ENCODE measurements around the gene STAC2. TPM values are rescaled to one million over a fixed set of nuclear protein-coding genes. Genes with fewer than 3 reads are reported as not detected.

The STAC2 gene
- total RNA-seq, 4 donors from 2014 or later = 0.27 to 0.66 TPM; not detected in 2

DNA sequence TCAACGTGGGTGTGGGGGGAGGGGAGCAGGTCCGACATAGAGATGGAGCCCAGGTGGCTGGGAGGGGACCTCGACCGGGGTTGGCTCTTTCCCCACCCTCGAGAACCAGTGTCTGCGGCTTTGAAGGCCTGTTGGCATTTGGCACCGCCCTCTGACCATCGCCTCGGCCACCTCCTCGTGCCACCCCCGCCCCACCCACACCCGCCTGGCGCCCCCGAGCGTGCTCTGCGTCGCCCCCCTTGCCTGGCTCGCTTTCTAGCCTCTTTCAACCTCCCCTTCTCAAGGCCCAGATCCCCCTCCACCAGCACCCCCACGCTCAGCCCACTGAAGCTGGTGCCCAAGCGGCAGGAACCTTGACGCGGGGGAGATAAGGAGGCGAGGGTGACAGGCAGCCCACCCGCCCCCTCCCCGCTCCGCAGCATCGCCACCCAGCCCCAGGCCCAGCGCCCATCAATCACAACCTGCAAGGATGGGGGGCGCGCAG, 28.9 kb downstream of the STAC2 start:
- no peak for TF ChIP-seq POLR2A (IDR thresholded peaks at IDR 0.05)
- TF ChIP-seq, protein P1, sequence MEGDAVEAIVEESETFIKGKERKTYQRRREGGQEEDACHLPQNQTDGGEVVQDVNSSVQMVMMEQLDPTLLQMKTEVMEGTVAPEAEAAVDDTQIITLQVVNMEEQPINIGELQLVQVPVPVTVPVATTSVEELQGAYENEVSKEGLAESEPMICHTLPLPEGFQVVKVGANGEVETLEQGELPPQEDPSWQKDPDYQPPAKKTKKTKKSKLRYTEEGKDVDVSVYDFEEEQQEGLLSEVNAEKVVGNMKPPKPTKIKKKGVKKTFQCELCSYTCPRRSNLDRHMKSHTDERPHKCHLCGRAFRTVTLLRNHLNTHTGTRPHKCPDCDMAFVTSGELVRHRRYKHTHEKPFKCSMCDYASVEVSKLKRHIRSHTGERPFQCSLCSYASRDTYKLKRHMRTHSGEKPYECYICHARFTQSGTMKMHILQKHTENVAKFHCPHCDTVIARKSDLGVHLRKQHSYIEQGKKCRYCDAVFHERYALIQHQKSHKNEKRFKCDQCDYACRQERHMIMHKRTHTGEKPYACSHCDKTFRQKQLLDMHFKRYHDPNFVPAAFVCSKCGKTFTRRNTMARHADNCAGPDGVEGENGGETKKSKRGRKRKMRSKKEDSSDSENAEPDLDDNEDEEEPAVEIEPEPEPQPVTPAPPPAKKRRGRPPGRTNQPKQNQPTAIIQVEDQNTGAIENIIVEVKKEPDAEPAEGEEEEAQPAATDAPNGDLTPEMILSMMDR (IDR thresholded peaks at IDR 0.05) = no peak
- peaks cover 0 to 27% (median 20%) of the 10 kb centered on the region in 4 donors for H3K4me1 ChIP-seq

DNA sequence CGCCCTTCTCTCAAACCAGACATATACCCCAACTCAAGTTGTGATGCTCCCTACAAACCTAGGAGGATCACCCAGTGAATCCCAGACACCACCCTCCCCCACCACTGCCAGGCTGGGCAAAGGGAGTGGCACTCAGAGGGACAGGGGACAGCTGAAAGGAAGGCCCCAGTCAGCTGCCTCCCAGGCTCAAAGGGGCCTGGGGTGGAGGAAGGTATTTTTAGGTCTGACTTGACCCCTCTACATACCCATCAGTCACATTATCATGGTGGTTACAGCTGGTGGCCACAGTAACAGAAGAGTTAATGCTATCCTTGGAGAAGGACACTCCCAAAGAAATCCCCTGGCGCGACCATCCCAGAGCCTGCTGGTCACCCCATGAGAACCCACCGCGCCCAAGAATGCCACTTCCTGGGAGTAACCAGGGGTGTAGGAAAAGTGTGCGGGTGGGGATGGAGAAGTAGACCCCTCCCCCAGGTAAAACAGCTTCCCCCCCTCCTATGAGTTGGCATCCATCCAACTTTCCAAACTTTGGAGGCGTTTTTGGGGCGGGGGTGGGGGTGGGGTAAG, 29.4 kb downstream of the STAC2 start:
- H3K27me3 ChIP-seq = no peaks in the 10 kb centered on the region
- peaks cover 0 to 2% (median 0%) of the 10 kb centered on the region in 3 donors for H3K36me3 ChIP-seq
- peak in 1 of 3 donors; percentile 22 for DNase-seq
- H3K4me3 ChIP-seq = peak overlapping the region; percentile 62 to 72 (median 68)
- no peaks in the 10 kb centered on the region for H3K9me3 ChIP-seq
- peak overlapping the region in 3 of 4 donors; percentile 5 to 79 (median 52) for H3K27ac ChIP-seq
- peaks cover 0 to 22% (median 17%) of the 10 kb centered on the region in 4 donors for H3K4me1 ChIP-seq
- no peak for TF ChIP-seq POLR2A (IDR thresholded peaks at IDR 0.05)
- TF ChIP-seq, protein P1 (IDR thresholded peaks at IDR 0.05) = no peak

More for the DNA sequence above, 28.9 kb downstream of the STAC2 start:
- peak in 1 of 3 donors; percentile 55 for DNase-seq
- Histone ChIP-seq H3K36me3 (peaks cover 0 to 7% (median 0%) of the 10 kb centered on the region in 3 donors), H3K9me3 (no peaks in the 10 kb centered on the region), H3K27me3 (no peaks in the 10 kb centered on the region), H3K27ac (peak overlapping the region; percentile 52 to 79 (median 65)), H3K4me3 (peak overlapping the region; percentile 62 to 72 (median 68))

DNA sequence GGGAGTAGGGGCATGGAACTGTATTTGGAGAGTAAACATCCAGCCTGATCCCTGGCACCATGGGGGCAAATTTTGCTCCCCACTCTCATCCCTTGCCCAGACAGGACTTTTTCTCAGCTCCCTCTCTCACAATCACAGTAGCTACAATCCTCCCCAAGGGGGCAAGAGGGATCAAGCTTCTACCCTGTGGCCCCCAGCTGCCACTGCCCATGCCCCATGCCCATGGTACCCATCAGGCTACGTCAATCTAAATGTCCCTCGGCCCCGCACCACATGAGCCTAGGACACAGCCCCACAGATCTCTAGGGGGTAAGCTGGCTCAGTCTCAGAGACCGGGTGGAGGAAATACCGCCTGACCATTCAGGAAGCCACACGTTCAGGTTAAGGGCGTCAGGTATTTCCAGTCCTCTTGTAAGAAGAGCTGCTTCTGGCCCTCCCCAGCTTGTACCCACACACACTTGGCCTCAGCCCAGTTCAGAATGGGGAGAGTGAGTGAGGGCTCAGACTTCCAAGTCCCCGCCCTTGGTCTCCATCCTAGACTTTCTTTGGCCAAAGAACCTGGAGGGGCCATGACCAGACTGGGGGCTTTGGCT, 30.1 kb downstream of the STAC2 start:
- peak in 2 of 3 donors; percentile 40 to 69 for DNase-seq
- Histone ChIP-seq H3K36me3 (no peaks in the 10 kb centered on the region), H3K27me3 (no peaks in the 10 kb centered on the region), H3K9me3 (no peaks in the 10 kb centered on the region), H3K27ac (peak overlapping the region in 2 of 4 donors; percentile 5 to 79), H3K4me1 (peaks cover 0 to 16% (median 14%) of the 10 kb centered on the region in 4 donors), H3K4me3 (no peak overlapping the region)
- TF ChIP-seq, protein P1 (IDR thresholded peaks at IDR 0.05) = no peak
- TF ChIP-seq POLR2A (IDR thresholded peaks at IDR 0.05) = no peak

DNA sequence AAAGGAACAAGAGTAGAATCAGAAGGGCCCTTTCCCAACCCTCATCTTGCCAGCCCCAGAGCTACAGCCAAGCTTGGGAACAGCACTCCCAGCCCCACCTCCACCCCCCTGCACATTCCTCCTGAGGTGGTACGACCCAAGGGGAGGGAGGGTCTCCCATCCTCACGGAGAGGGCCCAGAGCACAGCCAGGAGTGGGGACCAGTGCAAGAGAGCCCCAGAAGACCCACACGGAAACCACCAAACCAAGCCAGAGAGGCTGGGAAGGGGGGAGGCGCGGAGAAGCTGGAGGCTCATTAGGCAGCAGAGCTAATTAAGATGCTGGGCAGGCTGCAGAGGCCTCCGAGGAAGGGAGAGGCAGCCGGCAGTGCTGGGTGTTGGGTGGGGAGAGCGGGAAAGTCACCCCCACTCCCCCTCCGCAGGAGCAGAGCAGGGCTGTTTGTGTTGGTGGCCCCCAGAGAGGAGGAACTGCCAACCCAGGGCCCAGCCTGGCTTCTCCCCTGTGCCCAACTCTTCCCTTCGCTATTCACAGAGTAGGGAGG, 30.7 kb downstream of the STAC2 start:
- no peaks in the 10 kb centered on the region for H3K9me3 ChIP-seq
- no peak overlapping the region for H3K4me3 ChIP-seq
- no peak for TF ChIP-seq POLR2A (IDR thresholded peaks at IDR 0.05)
- TF ChIP-seq, protein P1 (IDR thresholded peaks at IDR 0.05) = no peak
- peaks cover 0 to 2% (median 0%) of the 10 kb centered on the region in 3 donors for H3K36me3 ChIP-seq
- H3K27ac ChIP-seq = no peak overlapping the region
- peaks cover 0 to 16% (median 14%) of the 10 kb centered on the region in 4 donors for H3K4me1 ChIP-seq
- no peaks in the 10 kb centered on the region for H3K27me3 ChIP-seq
- DNase-seq = no peak

DNA sequence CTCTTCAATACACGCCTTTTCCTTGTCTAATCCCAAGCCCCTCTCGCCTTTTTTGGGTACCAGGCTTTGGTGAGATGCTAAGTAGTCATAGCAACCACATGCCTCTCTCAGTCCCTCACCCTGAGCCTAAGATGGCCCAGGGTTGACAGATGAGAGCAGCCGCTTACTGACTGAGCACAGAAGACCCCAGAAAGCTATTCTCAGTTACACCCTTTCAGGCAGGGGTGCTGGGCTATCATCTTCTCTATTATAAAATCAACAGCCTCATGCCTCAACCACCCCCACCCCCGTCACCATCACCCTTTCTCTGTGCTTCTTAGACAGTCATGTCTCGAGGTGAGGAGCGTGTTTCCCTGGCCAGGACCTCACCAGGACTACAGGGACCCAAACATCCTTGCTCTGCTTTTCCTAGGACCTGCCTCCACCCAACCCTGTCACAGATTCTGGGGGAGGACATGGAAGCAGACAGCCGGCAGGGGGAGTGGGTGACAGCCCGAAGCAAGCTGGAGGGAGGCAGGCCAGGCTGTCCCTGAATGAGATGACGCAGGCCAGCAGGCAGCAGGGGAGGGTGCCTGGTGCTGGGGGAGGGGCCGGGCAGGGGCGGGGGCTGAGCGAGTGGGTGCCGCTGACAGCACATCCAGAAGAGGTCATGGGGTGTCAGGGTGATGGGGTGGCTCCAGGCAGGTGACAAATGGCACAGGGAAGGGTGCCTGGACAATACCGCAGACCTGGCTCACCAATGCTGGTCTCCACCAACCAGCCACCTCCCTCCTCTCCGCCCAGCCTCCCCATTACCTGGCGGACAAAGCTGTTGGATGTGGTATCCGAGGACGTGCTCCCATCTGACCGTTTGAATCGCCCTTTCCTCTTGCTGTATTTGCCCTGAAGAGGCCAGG, 31.4 kb downstream of the STAC2 start:
- H3K4me1 ChIP-seq = peaks cover 0 to 16% (median 14%) of the 10 kb centered on the region in 4 donors
- H3K4me3 ChIP-seq = no peak overlapping the region
- H3K27me3 ChIP-seq = no peaks in the 10 kb centered on the region
- H3K9me3 ChIP-seq = no peaks in the 10 kb centered on the region
- H3K27ac ChIP-seq = no peak overlapping the region
- TF ChIP-seq POLR2A (IDR thresholded peaks at IDR 0.05) = no peak
- TF ChIP-seq, protein P1 (IDR thresholded peaks at IDR 0.05) = peak in 1 of 6 experiments; percentile 3
- peaks cover 0 to 3% (median 0%) of the 10 kb centered on the region in 3 donors for H3K36me3 ChIP-seq
- DNase-seq = no peak

All from Peyer's patch (tissue), 4 donors.